ENCODE measurements around the gene FGG.

Gene FGG

GRCh38 chr4:154612472-154613414, at the start of gene FGG:
FGG (minus strand) TSS chr4:154612656; CDS start chr4:154612609, 47 bp downstream.
- Histone ChIP-seq H3K4me3 (ENCODE audit: low read length) (no peak within 1 kb of the TSS), H3K27me3 (ENCODE audit: control insufficient read depth, insufficient read depth, low read length) (no peaks in the 10 kb centered on the region), H3K4me1 (ENCODE audit: control insufficient read depth, insufficient read depth, low read length) (no peaks in the 10 kb centered on the region), H3K9me3 (ENCODE audit: control insufficient read depth, low read length) (no peaks in the 10 kb centered on the region), H3K36me3 (ENCODE audit: control insufficient read depth, insufficient read depth, low read length) (no peaks in the 10 kb centered on the region), H3K9ac (ENCODE audit: low read length) (no peak within 1 kb of the TSS)

DNA sequence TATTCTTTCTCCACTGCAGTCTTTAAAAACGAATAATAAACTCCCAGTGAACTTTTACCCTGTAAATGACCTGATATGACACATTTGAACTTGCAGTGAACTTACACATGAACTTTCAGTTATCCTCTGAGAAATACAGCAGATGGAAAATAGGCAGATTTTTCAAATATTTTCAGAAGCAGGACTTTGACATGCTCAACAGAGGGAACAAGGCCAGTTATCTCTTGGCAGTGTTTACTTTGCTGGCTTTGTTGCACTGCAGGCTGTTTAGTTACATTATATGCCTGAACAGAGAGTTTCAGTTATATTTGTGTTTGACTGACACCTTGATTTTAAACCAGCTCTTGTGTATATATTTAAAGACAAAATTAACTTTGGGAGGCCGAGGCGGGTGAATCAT, 47.6 kb upstream of the FGG start:
- Histone ChIP-seq H3K9me3 (ENCODE audit: control insufficient read depth, low read length) (no peaks in the 10 kb centered on the region), H3K27me3 (ENCODE audit: control insufficient read depth, insufficient read depth, low read length) (no peaks in the 10 kb centered on the region), H3K36me3 (ENCODE audit: control insufficient read depth, insufficient read depth, low read length) (no peaks in the 10 kb centered on the region), H3K4me1 (ENCODE audit: control insufficient read depth, insufficient read depth, low read length) (no peaks in the 10 kb centered on the region), H3K4me3 (ENCODE audit: low read length) (no peak overlapping the region), H3K9ac (ENCODE audit: low read length) (no peak overlapping the region)

GRCh38 chr4:154658680-154659405, 46.4 kb upstream of the FGG start:
- Histone ChIP-seq H3K4me1 (ENCODE audit: control insufficient read depth, insufficient read depth, low read length) (no peaks in the 10 kb centered on the region), H3K4me3 (ENCODE audit: low read length) (no peak overlapping the region), H3K27me3 (ENCODE audit: control insufficient read depth, insufficient read depth, low read length) (no peaks in the 10 kb centered on the region), H3K9me3 (ENCODE audit: control insufficient read depth, low read length) (no peaks in the 10 kb centered on the region), H3K36me3 (ENCODE audit: control insufficient read depth, insufficient read depth, low read length) (no peaks in the 10 kb centered on the region), H3K9ac (ENCODE audit: low read length) (no peak overlapping the region)

- Histone ChIP-seq H3K4me1 (ENCODE audit: control insufficient read depth, insufficient read depth, low read length) (no peaks in the 10 kb centered on the region), H3K9ac (ENCODE audit: low read length) (no peak overlapping the region), H3K36me3 (ENCODE audit: control insufficient read depth, insufficient read depth, low read length) (no peaks in the 10 kb centered on the region), H3K27me3 (ENCODE audit: control insufficient read depth, insufficient read depth, low read length) (no peaks in the 10 kb centered on the region), H3K9me3 (ENCODE audit: control insufficient read depth, low read length) (no peaks in the 10 kb centered on the region), H3K4me3 (ENCODE audit: low read length) (no peak overlapping the region)
Observed at GRCh38 chr4:154643493-154643892, 31.0 kb upstream of the FGG start.

DNA sequence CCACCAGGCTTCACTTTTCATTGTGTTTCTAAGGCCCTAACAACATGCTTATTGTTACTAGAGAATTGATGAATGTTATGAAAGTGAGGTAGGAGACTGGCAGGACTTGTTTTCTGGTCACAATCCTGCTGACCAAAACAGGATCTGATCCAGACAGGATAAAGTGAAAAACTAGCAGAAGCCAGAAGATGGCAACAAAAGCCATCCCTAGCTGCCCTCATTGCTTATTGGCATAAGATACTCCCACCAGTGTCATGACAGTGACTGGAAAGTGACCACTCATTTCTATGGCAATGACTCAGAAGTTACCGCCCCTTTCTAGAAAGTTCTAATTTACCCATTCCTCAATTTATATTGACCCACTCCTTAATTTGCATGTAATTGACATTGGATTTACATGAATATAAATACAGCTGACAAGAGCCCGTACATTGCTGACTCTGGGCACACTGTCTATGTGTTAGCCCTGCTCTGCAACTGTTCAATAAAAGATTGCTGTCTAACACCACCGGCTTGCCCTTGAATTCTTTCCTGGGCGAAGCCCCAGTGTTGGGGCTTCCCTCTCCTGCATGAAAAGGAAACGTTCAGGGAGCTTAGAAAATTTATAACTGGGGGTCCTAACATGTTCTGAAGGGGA, 30.0 kb upstream of the FGG start:
- no peaks in the 10 kb centered on the region for H3K4me1 ChIP-seq (ENCODE audit: control insufficient read depth, insufficient read depth, low read length)
- H3K36me3 ChIP-seq (ENCODE audit: control insufficient read depth, insufficient read depth, low read length): no peaks in the 10 kb centered on the region
- no peaks in the 10 kb centered on the region for H3K9me3 ChIP-seq (ENCODE audit: control insufficient read depth, low read length)
- H3K4me3 ChIP-seq (ENCODE audit: low read length): no peak overlapping the region
- no peak overlapping the region for H3K9ac ChIP-seq (ENCODE audit: low read length)
- no peaks in the 10 kb centered on the region for H3K27me3 ChIP-seq (ENCODE audit: control insufficient read depth, insufficient read depth, low read length)

- Histone ChIP-seq H3K36me3 (ENCODE audit: control insufficient read depth, insufficient read depth, low read length) (no peaks in the 10 kb centered on the region), H3K4me3 (ENCODE audit: low read length) (no peak overlapping the region), H3K27me3 (ENCODE audit: control insufficient read depth, insufficient read depth, low read length) (no peaks in the 10 kb centered on the region), H3K9me3 (ENCODE audit: control insufficient read depth, low read length) (no peaks in the 10 kb centered on the region), H3K4me1 (ENCODE audit: control insufficient read depth, insufficient read depth, low read length) (no peaks in the 10 kb centered on the region), H3K9ac (ENCODE audit: low read length) (no peak overlapping the region)
Observed at GRCh38 chr4:154640999-154641398, 28.5 kb upstream of the FGG start.

- Histone ChIP-seq H3K27me3 (ENCODE audit: control insufficient read depth, insufficient read depth, low read length) (no peaks in the 10 kb centered on the region), H3K36me3 (ENCODE audit: control insufficient read depth, insufficient read depth, low read length) (no peaks in the 10 kb centered on the region), H3K9me3 (ENCODE audit: control insufficient read depth, low read length) (no peaks in the 10 kb centered on the region), H3K9ac (ENCODE audit: low read length) (no peak overlapping the region), H3K4me1 (ENCODE audit: control insufficient read depth, insufficient read depth, low read length) (no peaks in the 10 kb centered on the region), H3K4me3 (ENCODE audit: low read length) (no peak overlapping the region)
Observed at GRCh38 chr4:154634058-154634457, 21.6 kb upstream of the FGG start.

DNA sequence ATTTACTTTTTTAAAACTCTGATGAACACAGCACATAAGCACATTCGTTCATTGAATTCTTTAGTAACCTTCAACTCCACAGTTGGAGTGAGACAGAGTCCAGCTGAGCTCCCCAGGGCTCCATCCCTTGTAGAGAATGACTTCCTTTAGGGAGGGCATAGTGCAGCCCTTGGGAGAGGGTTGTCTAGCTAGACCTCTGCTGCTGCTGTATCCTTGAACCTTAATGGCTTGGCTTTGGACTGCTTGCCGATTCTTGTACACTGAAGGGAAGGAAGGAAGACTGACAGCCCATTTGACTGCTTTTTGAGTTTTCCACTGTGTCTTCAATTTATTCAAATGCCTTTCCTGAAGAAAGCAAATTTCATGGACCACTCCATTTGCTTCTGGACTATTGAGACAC, 19.4 kb upstream of the FGG start:
- H3K36me3 ChIP-seq (ENCODE audit: control insufficient read depth, insufficient read depth, low read length): no peaks in the 10 kb centered on the region
- no peak overlapping the region for H3K9ac ChIP-seq (ENCODE audit: low read length)
- H3K27me3 ChIP-seq (ENCODE audit: control insufficient read depth, insufficient read depth, low read length): peaks cover 19% of the 10 kb centered on the region
- no peaks in the 10 kb centered on the region for H3K4me1 ChIP-seq (ENCODE audit: control insufficient read depth, insufficient read depth, low read length)
- H3K9me3 ChIP-seq (ENCODE audit: control insufficient read depth, low read length): no peaks in the 10 kb centered on the region
- no peak overlapping the region for H3K4me3 ChIP-seq (ENCODE audit: low read length)

DNA sequence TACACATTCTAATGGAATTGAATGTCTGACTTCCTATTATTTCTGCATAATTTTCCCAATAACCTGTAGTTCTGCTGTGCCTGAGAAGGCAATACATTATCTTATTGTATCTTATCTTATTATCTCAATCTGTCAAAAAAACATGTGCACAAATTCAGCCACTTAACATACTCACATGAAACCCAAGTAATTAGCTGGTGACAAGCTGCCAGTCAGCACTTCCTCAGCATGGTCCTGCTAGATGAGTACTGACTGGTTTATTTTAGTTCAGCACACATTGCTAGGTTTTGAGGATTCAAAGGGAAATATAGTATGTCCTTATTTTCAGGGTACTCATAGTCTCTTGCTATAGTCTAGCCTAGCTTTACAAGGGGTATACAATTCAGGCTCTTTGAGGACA, 17.9 kb upstream of the FGG start:
- H3K9ac ChIP-seq (ENCODE audit: low read length): no peak overlapping the region
- H3K4me3 ChIP-seq (ENCODE audit: low read length): no peak overlapping the region
- no peaks in the 10 kb centered on the region for H3K9me3 ChIP-seq (ENCODE audit: control insufficient read depth, low read length)
- peaks cover 22% of the 10 kb centered on the region for H3K27me3 ChIP-seq (ENCODE audit: control insufficient read depth, insufficient read depth, low read length)
- no peaks in the 10 kb centered on the region for H3K4me1 ChIP-seq (ENCODE audit: control insufficient read depth, insufficient read depth, low read length)
- no peaks in the 10 kb centered on the region for H3K36me3 ChIP-seq (ENCODE audit: control insufficient read depth, insufficient read depth, low read length)

DNA sequence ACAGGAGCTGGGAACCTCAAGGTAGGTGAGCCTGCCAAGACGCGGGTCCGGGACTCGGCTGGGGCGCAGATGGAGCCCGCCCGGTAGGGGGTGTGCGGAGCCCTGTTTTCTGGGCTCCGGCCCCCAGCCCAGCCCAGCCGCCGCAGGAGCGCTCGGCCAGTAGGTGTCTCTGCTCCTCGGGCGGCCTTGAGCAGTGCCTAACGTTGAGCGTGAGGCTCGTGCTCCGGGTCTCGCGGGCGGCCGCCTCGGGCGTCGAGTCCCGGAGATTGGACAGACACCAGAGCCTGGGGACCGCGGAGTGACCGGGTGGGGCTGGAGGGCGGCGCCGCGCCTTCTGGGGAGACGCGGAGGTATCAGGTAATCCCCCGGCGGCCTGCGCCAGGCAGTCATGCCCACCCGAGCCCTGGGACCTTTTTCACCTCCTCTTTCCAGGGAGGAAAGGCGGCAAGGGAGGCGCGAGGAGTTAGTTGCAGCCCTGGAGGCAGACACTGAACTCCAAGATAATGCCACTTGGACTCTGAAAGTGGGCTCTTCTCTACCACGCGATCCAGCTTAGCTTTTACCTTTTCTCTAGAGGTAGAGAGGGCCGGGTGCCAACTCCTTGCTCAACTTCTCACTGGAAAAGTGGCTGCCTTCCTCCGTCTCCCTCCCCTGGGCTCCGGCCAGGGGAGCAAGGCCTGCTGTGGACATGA, 14.5 kb upstream of the FGG start:
- no peaks in the 10 kb centered on the region for H3K4me1 ChIP-seq (ENCODE audit: control insufficient read depth, insufficient read depth, low read length)
- H3K9ac ChIP-seq (ENCODE audit: low read length): peak overlapping the region; percentile 31
- H3K36me3 ChIP-seq (ENCODE audit: control insufficient read depth, insufficient read depth, low read length): no peaks in the 10 kb centered on the region
- peaks cover 22% of the 10 kb centered on the region for H3K27me3 ChIP-seq (ENCODE audit: control insufficient read depth, insufficient read depth, low read length)
- H3K9me3 ChIP-seq (ENCODE audit: control insufficient read depth, low read length): no peaks in the 10 kb centered on the region
- no peak overlapping the region for H3K4me3 ChIP-seq (ENCODE audit: low read length)

GRCh38 chr4:154625971-154626370, 13.5 kb upstream of the FGG start:
- peaks cover 22% of the 10 kb centered on the region for H3K27me3 ChIP-seq (ENCODE audit: control insufficient read depth, insufficient read depth, low read length)
- H3K4me1 ChIP-seq (ENCODE audit: control insufficient read depth, insufficient read depth, low read length): no peaks in the 10 kb centered on the region
- H3K9me3 ChIP-seq (ENCODE audit: control insufficient read depth, low read length): no peaks in the 10 kb centered on the region
- no peaks in the 10 kb centered on the region for H3K36me3 ChIP-seq (ENCODE audit: control insufficient read depth, insufficient read depth, low read length)
- no peak overlapping the region for H3K4me3 ChIP-seq (ENCODE audit: low read length)
- no peak overlapping the region for H3K9ac ChIP-seq (ENCODE audit: low read length)

All from mucosa of stomach (tissue), 1 donor.